Sigmoid colon (tissue), 7 donors: Measurements from ENCODE around the gene SPRR1B. TPM values are rescaled to one million over a fixed set of nuclear protein-coding genes. Genes with fewer than 3 reads are reported as not detected.

ENCODE experiments used
- DNase-seq: peaks from one replicate; pipeline ENCODE4 v3.0.0-alpha.2; 2019
- H3K27ac ChIP-seq, 4 donors: fragments of 200-600 bp; sonication (generic); one replicate each; pipeline ENCODE4 v1.5.1; 2016 to 2019; ENCODE audit warnings: mild to moderate bottlenecking in 1 of 4
- H3K27me3 ChIP-seq, 3 donors: fragments of 200-600 bp; sonication (generic); one replicate each; pipeline ENCODE4 v1.5.1; 2019; ENCODE audit warnings: mild to moderate bottlenecking in 1 of 3
- H3K36me3 ChIP-seq, 4 donors: fragments of 200-600 bp; sonication (generic); one replicate each; pipeline ENCODE4 v1.5.1; 2016 to 2019
- H3K4me1 ChIP-seq, 4 donors: fragments of 200-600 bp; sonication (generic); one replicate each; pipeline ENCODE4 v1.5.1; 2017 to 2019
- H3K4me3 ChIP-seq, 4 donors: fragments of 200-600 bp; sonication (generic); one replicate each; pipeline ENCODE4 v1.5.1; 2017 to 2019; ENCODE audit warnings: mild to moderate bottlenecking in 2 of 4, moderate library complexity in 1 of 4
- H3K9me3 ChIP-seq, 4 donors: fragments of 200-600 bp in 3 of 4; sonication (generic) in 3 of 4; one replicate each; pipeline versions ENCODE4 v1.5.1 to v1.6.1; 2013 to 2019
- EP300 ChIP-seq, 4 donors: sonication (generic); formaldehyde crosslinking; IDR thresholded peaks; one replicate each; pipeline ENCODE4 v1.6.1; 2017; ENCODE audit warnings: antibody characterized with exemption in 4 of 4
- POLR2A ChIP-seq, 2 donors: fragments of 450-650 bp; IDR thresholded peaks; one replicate each; pipeline ENCODE4 v1.6.1; 2016; ENCODE audit warnings: antibody characterized with exemption in 2 of 2, mild to moderate bottlenecking in 2 of 2, moderate library complexity in 2 of 2
- POLR2AphosphoS5 ChIP-seq, 4 donors: sonication (generic); formaldehyde crosslinking; IDR thresholded peaks; one replicate each; pipeline ENCODE4 v1.6.1; 2017; ENCODE audit warnings: antibody characterized with exemption in 4 of 4
- WGBS, 2 donors: extraction: QIAGEN DNeasy Blood & Tissue Kit; methylation state at CpG; one replicate each; pipeline ENCODE4 v1.1.7; 2013; 5-methylcytosine and 5-hydroxymethylcytosine counted together
- intact Hi-C: fragments of 100-400 bp; cut with DNase I; formaldehyde crosslinking; loops from one replicate; pipeline ENCODE4 v1.15.1; 2023
- polyA plus RNA-seq, 3 donors: library from polyadenylated mRNA; stranded (reverse); fragments of 200-250 nt; gene quantifications; one replicate each; pipeline ENCODE4 v1.2.3, GENCODE V29; 2013
- small RNA-seq, 3 donors: library from RNA; depleted of rRNA; stranded (forward); fragments of <200 nt; gene quantifications; one replicate each; pipeline ENCODE3, GENCODE V24; 2016
- total RNA-seq, 4 donors: library from RNA; depleted of rRNA; stranded (reverse); fragments of >200 nt; gene quantifications; one replicate each; pipeline ENCODE4 v1.1.0, GENCODE V29; 2016
- TF ChIP-seq, protein P1 (sequence below), 4 experiments: fragments of 450-650 bp in 3 of 4; fragments of 200-600 bp in 1 of 4; IDR thresholded peaks; one replicate each; pipeline ENCODE4 v1.5.1; 2016 to 2019; ENCODE audit warnings: antibody characterized with exemption in 4 of 4, mild to moderate bottlenecking in 3 of 4, moderate library complexity in 2 of 4
- donor health status: healthy with polysubstance abuse.
- donor health status: Bipolar disorder and iron deficiency.
- donor health status: healthy.

The SPRR1B gene
- total and polyA plus RNA-seq, 7 donors, result 0.19 to 3.0 TPM; not detected in 5

DNA sequence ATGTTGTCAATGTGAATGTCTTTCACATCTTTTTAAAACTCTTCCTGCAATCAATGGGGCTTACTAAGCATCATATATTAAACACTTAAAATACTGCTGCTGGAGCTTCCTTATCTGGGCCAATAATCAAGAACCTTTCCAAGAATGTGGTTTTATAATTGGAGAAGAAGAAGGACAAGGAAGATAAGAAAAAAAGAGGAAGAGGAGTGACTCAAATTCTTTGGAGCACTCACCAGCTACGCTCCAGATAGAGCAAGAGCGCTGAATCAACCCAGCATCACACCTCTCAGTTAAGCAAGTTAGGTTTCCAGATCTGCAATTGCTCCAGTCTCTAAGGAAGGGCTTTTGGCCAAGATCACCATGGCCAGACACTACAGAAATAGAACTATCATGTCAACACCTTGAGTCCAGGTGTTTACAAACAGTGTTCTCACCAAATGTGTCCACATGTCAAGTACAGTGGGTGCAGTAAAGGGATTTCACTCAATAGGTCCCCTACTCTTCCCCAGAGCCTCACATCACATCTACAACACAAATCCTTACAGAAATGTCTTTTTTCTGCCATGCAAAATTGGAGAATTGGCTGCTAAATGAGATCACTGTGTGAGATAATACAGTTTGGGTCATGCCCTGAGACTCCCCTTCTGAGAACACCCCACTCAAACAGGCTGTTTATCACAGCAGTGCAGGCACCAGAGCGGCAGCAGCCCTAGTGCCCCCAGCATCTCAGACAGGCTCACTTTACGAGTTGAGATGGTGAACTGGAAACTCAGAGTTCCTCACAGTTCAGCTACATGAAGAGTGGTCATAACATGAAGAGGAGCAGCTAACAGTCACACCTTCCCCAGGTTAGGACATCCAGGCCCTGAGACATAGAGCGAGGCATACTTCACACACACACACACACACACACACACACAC is 42.1 kb downstream of the SPRR1B start:
- H3K27ac ChIP-seq, result no peak overlapping the region
- WGBS, 2 donors, result 80 to 81% methylated on average over 5 of the region's 5 CpGs

DNA sequence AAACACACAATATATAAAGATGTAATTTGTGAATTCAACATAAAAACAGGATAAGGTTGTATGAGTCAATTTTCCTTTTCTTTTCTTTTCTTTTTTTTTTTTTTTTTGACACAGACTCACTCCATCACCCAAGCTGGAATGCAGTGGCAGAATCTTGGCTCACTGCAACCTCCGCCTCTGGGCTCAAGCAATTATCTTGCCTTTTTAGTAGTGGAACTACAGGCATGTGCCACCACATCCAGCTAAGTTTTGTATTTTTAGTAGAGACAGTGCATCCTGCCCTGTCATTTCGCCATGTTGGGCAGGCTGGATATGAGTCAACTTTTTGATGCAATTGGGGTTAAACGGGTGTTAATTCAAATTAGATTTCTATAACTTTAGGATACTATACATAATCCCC is 50.7 kb downstream of the SPRR1B start:
- no peaks in the 10 kb centered on the region for H3K9me3 ChIP-seq
- 85 to 90% methylated on average over 3 of the region's 3 CpGs for WGBS, 2 donors
- intact Hi-C loops, result no loop called here
- H3K4me1 ChIP-seq, result no peaks in the 10 kb centered on the region
- H3K27me3 ChIP-seq, result no peaks in the 10 kb centered on the region
- no peak overlapping the region for H3K4me3 ChIP-seq
- H3K27ac ChIP-seq, result no peak overlapping the region
- no peaks in the 10 kb centered on the region for H3K36me3 ChIP-seq
- TF ChIP-seq POLR2AphosphoS5 (IDR thresholded peaks at IDR 0.05), result no peak
- TF ChIP-seq, protein P1, sequence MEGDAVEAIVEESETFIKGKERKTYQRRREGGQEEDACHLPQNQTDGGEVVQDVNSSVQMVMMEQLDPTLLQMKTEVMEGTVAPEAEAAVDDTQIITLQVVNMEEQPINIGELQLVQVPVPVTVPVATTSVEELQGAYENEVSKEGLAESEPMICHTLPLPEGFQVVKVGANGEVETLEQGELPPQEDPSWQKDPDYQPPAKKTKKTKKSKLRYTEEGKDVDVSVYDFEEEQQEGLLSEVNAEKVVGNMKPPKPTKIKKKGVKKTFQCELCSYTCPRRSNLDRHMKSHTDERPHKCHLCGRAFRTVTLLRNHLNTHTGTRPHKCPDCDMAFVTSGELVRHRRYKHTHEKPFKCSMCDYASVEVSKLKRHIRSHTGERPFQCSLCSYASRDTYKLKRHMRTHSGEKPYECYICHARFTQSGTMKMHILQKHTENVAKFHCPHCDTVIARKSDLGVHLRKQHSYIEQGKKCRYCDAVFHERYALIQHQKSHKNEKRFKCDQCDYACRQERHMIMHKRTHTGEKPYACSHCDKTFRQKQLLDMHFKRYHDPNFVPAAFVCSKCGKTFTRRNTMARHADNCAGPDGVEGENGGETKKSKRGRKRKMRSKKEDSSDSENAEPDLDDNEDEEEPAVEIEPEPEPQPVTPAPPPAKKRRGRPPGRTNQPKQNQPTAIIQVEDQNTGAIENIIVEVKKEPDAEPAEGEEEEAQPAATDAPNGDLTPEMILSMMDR (IDR thresholded peaks at IDR 0.05), result no peak
- TF ChIP-seq EP300 (IDR thresholded peaks at IDR 0.05), result no peak
- TF ChIP-seq POLR2A (IDR thresholded peaks at IDR 0.05), result no peak
- no peak for DNase-seq

More for the DNA sequence above, 42.1 kb downstream of the SPRR1B start:
- no peaks in the 10 kb centered on the region for H3K27me3 ChIP-seq
- intact Hi-C loops, result no loop called here
- no peak for DNase-seq
- H3K36me3 ChIP-seq, result no peaks in the 10 kb centered on the region
- H3K9me3 ChIP-seq, result no peaks in the 10 kb centered on the region
- no peaks in the 10 kb centered on the region for H3K4me1 ChIP-seq
- TF ChIP-seq, protein P1 (IDR thresholded peaks at IDR 0.05), result no peak
- TF ChIP-seq EP300 (IDR thresholded peaks at IDR 0.05) (no peak), POLR2AphosphoS5 (IDR thresholded peaks at IDR 0.05) (no peak)
- no peak overlapping the region for H3K4me3 ChIP-seq

Small RNA genes within 50 kb of the gene (small RNA-seq; reads per million reads assigned to genes)
- 0 reads per million in 3 donors for gene AL356867.1
- 0 reads per million in 3 donors for gene RF00322
- gene SPRR1A, result 0 reads per million in 3 donors

Other genes starting within 250 kb of the SPRR1B start
- gene LCE1E, start 244.9 kb upstream of the SPRR1B start, total RNA-seq, result not detected
- gene LCE1E, start 244.9 kb upstream of the SPRR1B start, polyA plus RNA-seq, result not detected
- not detected for gene LCE1D, start 234.5 kb upstream of the SPRR1B start, total RNA-seq
- not detected for gene LCE1D, start 234.5 kb upstream of the SPRR1B start, polyA plus RNA-seq
- not detected for gene LCE1C, start 224.6 kb upstream of the SPRR1B start, total RNA-seq
- not detected for gene LCE1C, start 224.6 kb upstream of the SPRR1B start, polyA plus RNA-seq
- gene LCE1B, start 219.2 kb upstream of the SPRR1B start, total RNA-seq, result not detected
- gene LCE1B, start 219.2 kb upstream of the SPRR1B start, polyA plus RNA-seq, result not detected
- gene LCE1A, start 203.7 kb upstream of the SPRR1B start, total RNA-seq, result not detected
- not detected for gene LCE1A, start 203.7 kb upstream of the SPRR1B start, polyA plus RNA-seq
- gene LCE6A, start 188.3 kb upstream of the SPRR1B start, total RNA-seq, result not detected
- 1 to 10 TPM in 1 of 3 donors, not detected in 2; 2.4 TPM for gene LCE6A, start 188.3 kb upstream of the SPRR1B start, polyA plus RNA-seq
- not detected for gene LCE7A, start 171.2 kb upstream of the SPRR1B start, total RNA-seq
- not detected for gene LCE7A, start 171.2 kb upstream of the SPRR1B start, polyA plus RNA-seq
- not detected for gene SMCP, start 152.9 kb upstream of the SPRR1B start, total RNA-seq
- gene SMCP, start 152.9 kb upstream of the SPRR1B start, polyA plus RNA-seq, result not detected
- not detected for gene IVL, start 122.7 kb upstream of the SPRR1B start, total RNA-seq
- gene IVL, start 122.7 kb upstream of the SPRR1B start, polyA plus RNA-seq, result 1 to 10 TPM in 1 of 3 donors, under 1 TPM in 1, not detected in 1; 0.03 to 1.2 TPM
- not detected for gene SPRR5, start 84.0 kb upstream of the SPRR1B start, total RNA-seq
- gene SPRR5, start 84.0 kb upstream of the SPRR1B start, polyA plus RNA-seq, result not detected
- gene SPRR4, start 60.6 kb upstream of the SPRR1B start, total RNA-seq, result not detected
- gene SPRR4, start 60.6 kb upstream of the SPRR1B start, polyA plus RNA-seq, result not detected
- gene SPRR1A, start 47.1 kb upstream of the SPRR1B start, total RNA-seq, result not detected
- not detected for gene SPRR1A, start 47.1 kb upstream of the SPRR1B start, polyA plus RNA-seq
- not detected for gene SPRR3, start 29.5 kb upstream of the SPRR1B start, total RNA-seq
- gene SPRR3, start 29.5 kb upstream of the SPRR1B start, polyA plus RNA-seq, result 10 to 100 TPM in 1 of 3 donors, 1 to 10 TPM in 1, not detected in 1; 2.1 to 13.2 TPM
- gene SPRR2D, start 9.9 kb downstream of the SPRR1B start, total RNA-seq, result not detected
- gene SPRR2D, start 9.9 kb downstream of the SPRR1B start, polyA plus RNA-seq, result under 1 TPM in 1 of 3 donors, not detected in 2; 0.29 TPM
- not detected for gene SPRR2A, start 26.3 kb downstream of the SPRR1B start, total RNA-seq
- 1 to 10 TPM in 1 of 3 donors, under 1 TPM in 1, not detected in 1; 0.42 to 2.4 TPM for gene SPRR2A, start 26.3 kb downstream of the SPRR1B start, polyA plus RNA-seq
- not detected for gene SPRR2B, start 40.4 kb downstream of the SPRR1B start, total RNA-seq
- not detected for gene SPRR2B, start 40.4 kb downstream of the SPRR1B start, polyA plus RNA-seq
- gene SPRR2E, start 63.3 kb downstream of the SPRR1B start, total RNA-seq, result not detected
- gene SPRR2E, start 63.3 kb downstream of the SPRR1B start, polyA plus RNA-seq, result 1 to 10 TPM in 1 of 3 donors, under 1 TPM in 1, not detected in 1; 0.16 to 1.8 TPM
- gene SPRR2F, start 82.3 kb downstream of the SPRR1B start, total RNA-seq, result not detected
- gene SPRR2F, start 82.3 kb downstream of the SPRR1B start, polyA plus RNA-seq, result not detected
- gene SPRR2G, start 119.7 kb downstream of the SPRR1B start, total RNA-seq, result not detected
- not detected for gene SPRR2G, start 119.7 kb downstream of the SPRR1B start, polyA plus RNA-seq
- gene LELP1, start 172.2 kb downstream of the SPRR1B start, total RNA-seq, result not detected
- gene LELP1, start 172.2 kb downstream of the SPRR1B start, polyA plus RNA-seq, result not detected
- not detected for gene PRR9, start 186.4 kb downstream of the SPRR1B start, total RNA-seq
- gene PRR9, start 186.4 kb downstream of the SPRR1B start, polyA plus RNA-seq, result not detected
- gene LORICRIN, start 228.5 kb downstream of the SPRR1B start, total RNA-seq, result not detected
- under 1 TPM in 1 of 3 donors, not detected in 2; 0.06 TPM for gene LORICRIN, start 228.5 kb downstream of the SPRR1B start, polyA plus RNA-seq